ENCODE results near the gene C19orf18.

GRCh38 chr19:57954996-57955395 is 19.3 kb downstream of the C19orf18 start:
- no peak for TF ChIP-seq POLR2AphosphoS5 (IDR thresholded peaks at IDR 0.05; ENCODE audit: low read depth, low read length)
- TF ChIP-seq CTCF (IDR thresholded peaks at IDR 0.05), result no peak
- TF ChIP-seq REST (IDR thresholded peaks at IDR 0.05; ENCODE audit: insufficient read depth in 1 of 2, low read depth in 2 of 2, low read length in 1 of 2), result no peak
- no peak for TF ChIP-seq SIN3A (IDR thresholded peaks at IDR 0.05; ENCODE audit: borderline replicate concordance, insufficient read depth, low read depth, low read length)
